Measurements from ENCODE around the gene FOXI2. TPM values are rescaled to one million over a fixed set of nuclear protein-coding genes. Genes with fewer than 3 reads are reported as not detected.

Gene FOXI2
- total RNA-seq, 1 donor from 2014 or later, result not detected

DNA sequence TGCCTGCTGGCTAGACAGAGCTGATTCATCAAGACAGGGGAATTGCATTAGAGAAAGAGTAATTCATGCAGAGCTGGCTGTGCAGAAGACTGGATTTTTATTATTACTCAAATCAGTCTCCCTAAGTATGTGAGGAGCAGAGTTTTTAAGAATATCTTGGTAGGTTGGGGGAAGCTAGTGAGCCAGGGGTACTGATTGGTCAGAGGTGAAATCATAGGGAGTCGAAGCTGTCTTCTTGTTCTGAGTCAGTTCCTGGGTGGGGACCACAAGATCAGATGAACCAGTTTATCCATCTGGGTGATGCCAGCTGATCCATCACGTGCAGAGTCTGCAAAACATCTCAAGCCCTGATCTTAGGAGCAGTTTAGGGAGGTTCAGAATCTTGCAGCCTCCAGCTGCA lies 39.8 kb downstream of the FOXI2 start:
- Mint-ChIP-seq H3K4me3 (ENCODE audit: unreplicated experiment) (no peak overlapping the region), H3K27ac (ENCODE audit: unreplicated experiment) (no peak overlapping the region), H3K27me3 (ENCODE audit: low read depth) (peaks cover 2% of the 10 kb centered on the region), H3K9me3 (ENCODE audit: low read depth) (no peaks in the 10 kb centered on the region), H3K4me1 (ENCODE audit: low read depth) (no peaks in the 10 kb centered on the region), H3K36me3 (ENCODE audit: low read depth) (no peaks in the 10 kb centered on the region)
- TF ChIP-seq, protein P1, sequence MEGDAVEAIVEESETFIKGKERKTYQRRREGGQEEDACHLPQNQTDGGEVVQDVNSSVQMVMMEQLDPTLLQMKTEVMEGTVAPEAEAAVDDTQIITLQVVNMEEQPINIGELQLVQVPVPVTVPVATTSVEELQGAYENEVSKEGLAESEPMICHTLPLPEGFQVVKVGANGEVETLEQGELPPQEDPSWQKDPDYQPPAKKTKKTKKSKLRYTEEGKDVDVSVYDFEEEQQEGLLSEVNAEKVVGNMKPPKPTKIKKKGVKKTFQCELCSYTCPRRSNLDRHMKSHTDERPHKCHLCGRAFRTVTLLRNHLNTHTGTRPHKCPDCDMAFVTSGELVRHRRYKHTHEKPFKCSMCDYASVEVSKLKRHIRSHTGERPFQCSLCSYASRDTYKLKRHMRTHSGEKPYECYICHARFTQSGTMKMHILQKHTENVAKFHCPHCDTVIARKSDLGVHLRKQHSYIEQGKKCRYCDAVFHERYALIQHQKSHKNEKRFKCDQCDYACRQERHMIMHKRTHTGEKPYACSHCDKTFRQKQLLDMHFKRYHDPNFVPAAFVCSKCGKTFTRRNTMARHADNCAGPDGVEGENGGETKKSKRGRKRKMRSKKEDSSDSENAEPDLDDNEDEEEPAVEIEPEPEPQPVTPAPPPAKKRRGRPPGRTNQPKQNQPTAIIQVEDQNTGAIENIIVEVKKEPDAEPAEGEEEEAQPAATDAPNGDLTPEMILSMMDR (IDR thresholded peaks at IDR 0.05), result no peak
- DNase-seq (ENCODE audit: low spot score), result no peak

DNA sequence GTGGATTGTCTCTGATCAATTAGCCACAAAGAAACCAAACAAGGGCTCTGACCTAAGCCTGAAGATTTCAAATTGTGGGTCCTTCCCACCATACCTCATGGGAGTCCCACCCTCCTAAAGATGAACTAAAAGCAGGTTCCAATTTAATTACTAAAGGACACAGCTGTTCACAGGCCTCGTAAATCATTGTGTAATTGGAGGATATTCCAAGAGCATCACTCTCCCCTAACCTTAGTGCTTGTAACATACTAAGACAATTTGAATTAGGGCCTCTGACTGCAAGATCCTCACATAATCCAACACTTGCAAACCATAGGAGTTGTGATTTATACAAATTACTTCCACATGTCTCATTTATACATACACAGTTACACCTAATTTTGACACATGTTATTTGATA lies 44.4 kb downstream of the FOXI2 start:
- Mint-ChIP-seq H3K4me1 (ENCODE audit: low read depth) (no peaks in the 10 kb centered on the region), H3K36me3 (ENCODE audit: low read depth) (no peaks in the 10 kb centered on the region), H3K27ac (ENCODE audit: unreplicated experiment) (no peak overlapping the region), H3K9me3 (ENCODE audit: low read depth) (peaks cover 8% of the 10 kb centered on the region), H3K27me3 (ENCODE audit: low read depth) (peaks cover 4% of the 10 kb centered on the region), H3K4me3 (ENCODE audit: unreplicated experiment) (no peak overlapping the region)
- no peak for DNase-seq (ENCODE audit: low spot score)
- TF ChIP-seq, protein P1 (IDR thresholded peaks at IDR 0.05), result no peak

DNA sequence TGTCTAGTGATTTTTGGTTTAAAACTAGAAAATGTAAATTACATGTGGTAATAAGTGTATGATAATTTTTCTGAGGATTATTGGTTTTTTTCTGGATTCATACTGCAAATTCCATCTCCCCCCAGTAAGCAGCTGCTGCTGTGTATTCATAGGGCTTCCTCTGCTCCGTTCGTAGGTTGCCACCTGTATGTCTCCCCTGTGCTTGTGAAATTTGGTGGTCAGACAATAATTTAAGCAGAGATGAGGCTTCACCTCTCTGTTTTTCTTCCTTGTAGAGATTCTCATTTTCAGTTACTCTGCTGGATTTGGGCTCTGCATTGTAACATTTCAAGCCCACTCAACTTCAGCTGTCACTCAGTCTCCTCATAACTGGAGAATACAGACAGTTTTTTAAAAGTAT lies 50.9 kb downstream of the FOXI2 start:
- no peaks in the 10 kb centered on the region for H3K4me1 Mint-ChIP-seq (ENCODE audit: low read depth)
- no peak overlapping the region for H3K27ac Mint-ChIP-seq (ENCODE audit: unreplicated experiment)
- no peak for DNase-seq (ENCODE audit: low spot score)
- TF ChIP-seq, protein P1 (IDR thresholded peaks at IDR 0.05), result no peak
- no peaks in the 10 kb centered on the region for H3K36me3 Mint-ChIP-seq (ENCODE audit: low read depth)
- H3K9me3 Mint-ChIP-seq (ENCODE audit: low read depth), result peaks cover 11% of the 10 kb centered on the region
- H3K27me3 Mint-ChIP-seq (ENCODE audit: low read depth), result peaks cover 8% of the 10 kb centered on the region
- no peak overlapping the region for H3K4me3 Mint-ChIP-seq (ENCODE audit: unreplicated experiment)

DNA sequence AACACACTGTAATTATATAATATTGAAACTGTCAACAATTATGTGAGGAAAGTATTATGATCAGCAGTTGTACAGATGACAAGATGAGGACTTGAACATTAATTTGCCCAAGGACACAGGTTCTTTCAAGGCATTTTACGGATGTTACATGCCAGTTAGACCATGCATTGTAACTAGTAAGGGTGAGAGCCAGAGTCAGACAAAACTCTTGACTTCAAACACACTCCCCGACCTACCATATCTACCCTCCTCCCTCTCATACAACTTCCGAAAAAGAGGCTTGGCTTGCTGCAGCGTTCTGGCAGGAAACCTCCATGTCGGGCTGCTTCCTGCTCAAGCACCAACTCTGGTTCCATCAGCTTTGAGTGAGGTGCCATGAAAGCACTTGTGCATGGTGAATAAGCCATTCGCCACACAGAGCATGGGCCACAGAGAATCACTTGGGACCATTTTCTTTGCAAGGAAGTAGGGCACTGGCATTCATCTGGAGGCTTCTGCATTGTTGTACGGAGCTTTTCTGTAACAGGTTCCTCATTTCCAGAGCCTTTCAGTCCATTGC lies 53.2 kb downstream of the FOXI2 start:
- DNase-seq (ENCODE audit: low spot score), result no peak
- Mint-ChIP-seq H3K9me3 (ENCODE audit: low read depth) (peaks cover 3% of the 10 kb centered on the region), H3K36me3 (ENCODE audit: low read depth) (no peaks in the 10 kb centered on the region), H3K27ac (ENCODE audit: unreplicated experiment) (no peak overlapping the region), H3K4me1 (ENCODE audit: low read depth) (no peaks in the 10 kb centered on the region), H3K27me3 (ENCODE audit: low read depth) (peaks cover 10% of the 10 kb centered on the region), H3K4me3 (ENCODE audit: unreplicated experiment) (no peak overlapping the region)
- TF ChIP-seq, protein P1 (IDR thresholded peaks at IDR 0.05), result no peak

Other genes starting within 250 kb of the FOXI2 start
- not detected in 3 replicates for gene NPS, start 187.9 kb upstream of the FOXI2 start, total RNA-seq
- not detected in 3 replicates for gene CLRN3, start 155.8 kb downstream of the FOXI2 start, total RNA-seq
- 3.1 to 6.2 TPM (median 5.7 TPM) in 3 replicates for gene PTPRE, start 169.9 kb downstream of the FOXI2 start, total RNA-seq